HL-60 (cell line): ENCODE data around the gene CLEC4D.

Source experiments
- CTCF ChIP-seq: IDR thresholded peaks from one replicate; pipeline ENCODE4 v1.5.1; 2011; ENCODE audit warnings: low read length, control low read depth, inconsistent platforms; ENCODE audit not compliant: insufficient read depth
- TF ChIP-seq, protein P1 (sequence below): IDR thresholded peaks from 2 replicates; pipeline ENCODE4 v1.6.1; 2012; ENCODE audit warnings: low read depth; ENCODE audit not compliant: insufficient replicate concordance

DNA sequence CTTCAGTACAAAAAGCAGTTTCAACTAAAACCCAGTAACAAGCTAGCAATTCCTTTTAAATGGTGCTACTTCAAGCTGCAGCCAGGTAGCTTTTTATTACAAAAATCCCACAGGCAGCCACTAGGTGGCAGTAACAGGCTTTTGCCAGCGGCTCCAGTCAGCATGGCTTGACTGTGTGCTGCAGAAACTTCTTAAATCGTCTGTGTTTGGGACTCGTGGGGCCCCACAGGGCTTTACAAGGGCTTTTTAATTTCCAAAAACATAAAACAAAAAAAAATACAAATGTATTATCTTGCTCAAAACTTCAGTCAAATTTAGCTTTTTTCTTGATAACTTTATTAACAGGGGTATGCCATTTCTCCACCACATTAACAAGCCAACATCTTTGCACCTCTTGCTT lies 31.0 kb downstream of the CLEC4D start:
- peak; percentile 52 for TF ChIP-seq CTCF
- TF ChIP-seq, protein P1, sequence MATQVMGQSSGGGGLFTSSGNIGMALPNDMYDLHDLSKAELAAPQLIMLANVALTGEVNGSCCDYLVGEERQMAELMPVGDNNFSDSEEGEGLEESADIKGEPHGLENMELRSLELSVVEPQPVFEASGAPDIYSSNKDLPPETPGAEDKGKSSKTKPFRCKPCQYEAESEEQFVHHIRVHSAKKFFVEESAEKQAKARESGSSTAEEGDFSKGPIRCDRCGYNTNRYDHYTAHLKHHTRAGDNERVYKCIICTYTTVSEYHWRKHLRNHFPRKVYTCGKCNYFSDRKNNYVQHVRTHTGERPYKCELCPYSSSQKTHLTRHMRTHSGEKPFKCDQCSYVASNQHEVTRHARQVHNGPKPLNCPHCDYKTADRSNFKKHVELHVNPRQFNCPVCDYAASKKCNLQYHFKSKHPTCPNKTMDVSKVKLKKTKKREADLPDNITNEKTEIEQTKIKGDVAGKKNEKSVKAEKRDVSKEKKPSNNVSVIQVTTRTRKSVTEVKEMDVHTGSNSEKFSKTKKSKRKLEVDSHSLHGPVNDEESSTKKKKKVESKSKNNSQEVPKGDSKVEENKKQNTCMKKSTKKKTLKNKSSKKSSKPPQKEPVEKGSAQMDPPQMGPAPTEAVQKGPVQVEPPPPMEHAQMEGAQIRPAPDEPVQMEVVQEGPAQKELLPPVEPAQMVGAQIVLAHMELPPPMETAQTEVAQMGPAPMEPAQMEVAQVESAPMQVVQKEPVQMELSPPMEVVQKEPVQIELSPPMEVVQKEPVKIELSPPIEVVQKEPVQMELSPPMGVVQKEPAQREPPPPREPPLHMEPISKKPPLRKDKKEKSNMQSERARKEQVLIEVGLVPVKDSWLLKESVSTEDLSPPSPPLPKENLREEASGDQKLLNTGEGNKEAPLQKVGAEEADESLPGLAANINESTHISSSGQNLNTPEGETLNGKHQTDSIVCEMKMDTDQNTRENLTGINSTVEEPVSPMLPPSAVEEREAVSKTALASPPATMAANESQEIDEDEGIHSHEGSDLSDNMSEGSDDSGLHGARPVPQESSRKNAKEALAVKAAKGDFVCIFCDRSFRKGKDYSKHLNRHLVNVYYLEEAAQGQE = no peak
